T-helper 17 cell (primary cell): ENCODE measurements around the gene DCTPP1. TPM values are rescaled to one million over a fixed set of nuclear protein-coding genes. Genes with fewer than 3 reads are reported as not detected.
A peak's percentile ranks its signal among the peaks of the same experiment; 100 is the strongest.
"Not testable (repeated sequence)": the region's sequence is repeated elsewhere in the genome, so short reads cannot be mapped to it uniquely, and the experiment has no call there.

Experiments used
- ATAC-seq: fragments of 150-1000 bp; cut with Tn5 transposase; 2 replicates; pipeline ENCODE4 v1.10.0; 2021; ENCODE audit warnings: mild to moderate bottlenecking, moderate library complexity
- DNase-seq, 3 donors: peaks; one replicate each; pipeline versions ENCODE4 v3.0.0 to v3.0.0-alpha.2; 2020 to 2021
- H3K9me3 ChIP-seq: one replicate; pipeline ENCODE4 v1.7.0; 2013; ENCODE audit warnings: low read length, mild to moderate bottlenecking; ENCODE audit not compliant: control insufficient read depth, poor library complexity, severe bottlenecking
- H3K27ac Mint-ChIP-seq: one replicate; pipeline ENCODE4 v1.8.0; 2022; ENCODE audit warnings: mild to moderate bottlenecking, moderate library complexity, mixed read lengths
- H3K27me3 Mint-ChIP-seq: one replicate; pipeline ENCODE4 v1.8.0; 2022; ENCODE audit warnings: mixed read lengths
- H3K36me3 Mint-ChIP-seq: one replicate; pipeline ENCODE4 v1.8.0; 2022; ENCODE audit warnings: low read depth, mixed read lengths
- H3K4me1 Mint-ChIP-seq: one replicate; pipeline ENCODE4 v1.8.0; 2022; ENCODE audit warnings: mild to moderate bottlenecking, mixed read lengths
- H3K4me3 Mint-ChIP-seq: one replicate; pipeline ENCODE4 v1.8.0; 2022; ENCODE audit warnings: mild to moderate bottlenecking, moderate library complexity, mixed read lengths
- total RNA-seq, 4 donors: library from RNA in 2 of 4; stranded (reverse) in 2 of 4; gene quantifications; one replicate each; pipeline ENCODE4 v1.2.3 and lab custom pipeline; 2022 to 2026

DCTPP1 gene
- total RNA-seq, 2 donors from 2014 or later, result 17.4 to 19.2 TPM

GRCh38 chr16:30398661-30399434 lies 31.0 kb downstream of the DCTPP1 start:
- DNase-seq (no peak), ATAC-seq (no peak)
- peaks cover 37% of the 10 kb centered on the region for H3K4me1 Mint-ChIP-seq
- no peaks in the 10 kb centered on the region for H3K9me3 ChIP-seq
- H3K27me3 Mint-ChIP-seq, result no peaks in the 10 kb centered on the region
- H3K27ac Mint-ChIP-seq, result peak overlapping the region; percentile 93
- peak overlapping the region; percentile 90 for H3K4me3 Mint-ChIP-seq
- peaks cover 3% of the 10 kb centered on the region for H3K36me3 Mint-ChIP-seq

- peaks cover 3% of the 10 kb centered on the region for H3K36me3 Mint-ChIP-seq
- no peaks in the 10 kb centered on the region for H3K27me3 Mint-ChIP-seq
- ATAC-seq (no peak), DNase-seq (no peak)
- H3K4me3 Mint-ChIP-seq, result no peak overlapping the region
- H3K4me1 Mint-ChIP-seq, result peaks cover 37% of the 10 kb centered on the region
- H3K27ac Mint-ChIP-seq, result peak overlapping the region; percentile 90
- no peaks in the 10 kb centered on the region for H3K9me3 ChIP-seq
Observed at GRCh38 chr16:30397776-30398660, 31.8 kb downstream of the DCTPP1 start.

- Mint-ChIP-seq H3K27me3 (no peaks in the 10 kb centered on the region), H3K27ac (peak overlapping the region; percentile 90), H3K4me1 (peaks cover 37% of the 10 kb centered on the region), H3K36me3 (peaks cover 3% of the 10 kb centered on the region), H3K4me3 (peak overlapping the region; percentile 94)
- DNase-seq (no peak), ATAC-seq (no peak)
- no peaks in the 10 kb centered on the region for H3K9me3 ChIP-seq
Observed at GRCh38 chr16:30397056-30397455, 32.8 kb downstream of the DCTPP1 start.

- not testable (repeated sequence) for ATAC-seq
- H3K27ac Mint-ChIP-seq, result peak overlapping the region; percentile 90
- peak overlapping the region; percentile 94 for H3K4me3 Mint-ChIP-seq
Observed at GRCh38 chr16:30396627-30397026, 33.2 kb downstream of the DCTPP1 start.

GRCh38 chr16:30395992-30396585 lies 33.7 kb downstream of the DCTPP1 start:
- H3K27me3 Mint-ChIP-seq, result no peaks in the 10 kb centered on the region
- peaks cover 30% of the 10 kb centered on the region for H3K4me1 Mint-ChIP-seq
- H3K27ac Mint-ChIP-seq, result peak overlapping the region; percentile 90

More at GRCh38 chr16:30396627-30397026, 33.2 kb downstream of the DCTPP1 start:
- H3K27me3 Mint-ChIP-seq, H3K9me3 ChIP-seq, DNase-seq, H3K36me3 Mint-ChIP-seq: not testable (repeated sequence)
- H3K4me1 Mint-ChIP-seq, result peaks cover 35% of the 10 kb centered on the region

GRCh38 chr16:30395155-30395991 lies 34.5 kb downstream of the DCTPP1 start, which contains the start of gene ZNF48:
ZNF48 (plus strand) TSS chr16:30395420; CDS start chr16:30395795, 375 bp downstream.
- peak; percentile 33 to 46 (median 45) for DNase-seq
- Mint-ChIP-seq H3K36me3 (peaks cover 3% of the 10 kb centered on the region), H3K27ac (peak within 1 kb of the TSS; percentile 90), H3K27me3 (no peaks in the 10 kb centered on the region), H3K4me1 (peaks cover 26% of the 10 kb centered on the region), H3K4me3 (peak within 1 kb of the TSS; percentile 94)
- ATAC-seq, result peak; percentile 80
- H3K9me3 ChIP-seq, result no peaks in the 10 kb centered on the region

More at GRCh38 chr16:30395992-30396585, 33.7 kb downstream of the DCTPP1 start:
- ATAC-seq (no peak), DNase-seq (no peak)
- H3K36me3 Mint-ChIP-seq, result peaks cover 3% of the 10 kb centered on the region
- peak overlapping the region; percentile 94 for H3K4me3 Mint-ChIP-seq
- H3K9me3 ChIP-seq, result no peaks in the 10 kb centered on the region

GRCh38 chr16:30394592-30395154 lies 35.2 kb downstream of the DCTPP1 start:
- Mint-ChIP-seq H3K4me1 (peaks cover 23% of the 10 kb centered on the region), H3K27me3 (no peaks in the 10 kb centered on the region), H3K4me3 (peak overlapping the region; percentile 94), H3K27ac (peak overlapping the region; percentile 84), H3K36me3 (peaks cover 3% of the 10 kb centered on the region)
- no peak for DNase-seq
- ATAC-seq, result no peak
- H3K9me3 ChIP-seq, result no peaks in the 10 kb centered on the region

GRCh38 chr16:30383521-30383920 lies 46.3 kb downstream of the DCTPP1 start:
- Mint-ChIP-seq H3K27ac (peak overlapping the region; percentile 99), H3K27me3 (no peaks in the 10 kb centered on the region), H3K36me3 (no peaks in the 10 kb centered on the region), H3K4me3 (peak overlapping the region; percentile 99), H3K4me1 (peaks cover 38% of the 10 kb centered on the region)
- DNase-seq, result no peak
- no peaks in the 10 kb centered on the region for H3K9me3 ChIP-seq
- no peak for ATAC-seq

GRCh38 chr16:30382111-30382881 lies 47.5 kb downstream of the DCTPP1 start, which contains the start of gene SEPTIN1:
SEPTIN1 (minus strand) TSS chr16:30382561; CDS start chr16:30382542, 19 bp downstream.
- H3K4me1 Mint-ChIP-seq, result peaks cover 45% of the 10 kb centered on the region
- ATAC-seq, result peak; percentile 43

GRCh38 chr16:30381291-30382041 lies 48.4 kb downstream of the DCTPP1 start:
- Mint-ChIP-seq H3K4me1 (peaks cover 47% of the 10 kb centered on the region), H3K27ac (peak overlapping the region; percentile 99)
- no peak for ATAC-seq

More at GRCh38 chr16:30382111-30382881, 47.5 kb downstream of the DCTPP1 start, which contains the start of gene SEPTIN1:
- Mint-ChIP-seq H3K4me3 (peak within 1 kb of the TSS; percentile 99), H3K27ac (peak within 1 kb of the TSS; percentile 99), H3K36me3 (peaks cover 2% of the 10 kb centered on the region), H3K27me3 (no peaks in the 10 kb centered on the region)
- DNase-seq, result peak; percentile 54 to 63 (median 61)
- H3K9me3 ChIP-seq, result no peaks in the 10 kb centered on the region

GRCh38 chr16:30380803-30381208 lies 49.0 kb downstream of the DCTPP1 start:
- Mint-ChIP-seq H3K36me3 (peaks cover 2% of the 10 kb centered on the region), H3K27me3 (no peaks in the 10 kb centered on the region)

More at GRCh38 chr16:30381291-30382041, 48.4 kb downstream of the DCTPP1 start:
- no peaks in the 10 kb centered on the region for H3K9me3 ChIP-seq
- no peak for DNase-seq
- H3K4me3 Mint-ChIP-seq, result peak overlapping the region; percentile 99
- peaks cover 2% of the 10 kb centered on the region for H3K36me3 Mint-ChIP-seq
- H3K27me3 Mint-ChIP-seq, result no peaks in the 10 kb centered on the region

More at GRCh38 chr16:30380803-30381208, 49.0 kb downstream of the DCTPP1 start:
- peaks cover 47% of the 10 kb centered on the region for H3K4me1 Mint-ChIP-seq
- H3K9me3 ChIP-seq, result no peaks in the 10 kb centered on the region
- DNase-seq (no peak), ATAC-seq (no peak)
- peak overlapping the region; percentile 99 for H3K4me3 Mint-ChIP-seq
- H3K27ac Mint-ChIP-seq, result peak overlapping the region; percentile 99
